AG04449 (cell line): ENCODE data around the gene ENO3.
"Not testable (repeated sequence)": the region's sequence is repeated elsewhere in the genome, so short reads cannot be mapped to it uniquely, and the experiment has no call there.

ENCODE experiments used
- CTCF ChIA-PET: fragments of 350-600 bp; formaldehyde crosslinking; extraction: SDS; loops from one replicate; lab custom pipeline; 2021; ENCODE audit warnings: antibody characterized with exemption; lab: Yijun Ruan, JAX
- POLR2A ChIA-PET: fragments of 400-600, 350-600 bp; formaldehyde crosslinking; extraction: SDS; loops from one replicate; lab custom pipeline; 2020; ENCODE audit warnings: antibody characterized with exemption, inconsistent platforms; lab: Yijun Ruan, JAX
- DNase-seq: peaks from one replicate; pipeline ENCODE4 v3.0.0-alpha.2; 2010; ENCODE audit warnings: low read depth, low spot score
- H3K4me3 ChIP-seq: 2 replicates; pipeline ENCODE4 v1.5.1; 2011; ENCODE audit warnings: low read depth, mild to moderate bottlenecking, control low read depth, low read length
- CTCF ChIP-seq: IDR thresholded peaks from one replicate; pipeline ENCODE4 v1.5.1; 2011; ENCODE audit warnings: mild to moderate bottlenecking, moderate library complexity, low read length, control low read depth, inconsistent platforms; ENCODE audit not compliant: insufficient read depth; ENCODE audit errors: missing control alignments

The ENO3 gene

GRCh38 chr17:4908711-4909496 lies 42.0 kb upstream of the ENO3 start:
- no peak overlapping the region for H3K4me3 ChIP-seq
- ChIA-PET POLR2A (interaction anchor here (0.5 to 1.8 kb wide), 9 partner anchors 13 to 153 kb away, joined by 3 to 8 read pairs (median 4); partner anchors contain the start of genes PSMB6, RNF167, SLC25A11 and SPAG7), CTCF (interaction anchor here (0.6 to 6.7 kb wide), 36 partner anchors 8 to 227 kb away, joined by 3 to 93 read pairs (median 4); partner anchors contain the start of genes ARRB2, C17orf107, CAMTA2 and INCA1)
- TF ChIP-seq CTCF: peak; percentile 89
- DNase-seq: peak; percentile 40

GRCh38 chr17:4913994-4914393 lies 36.9 kb upstream of the ENO3 start:
- no peak overlapping the region for H3K4me3 ChIP-seq
- POLR2A ChIA-PET: no interaction called here
- CTCF ChIA-PET: interaction anchor here (1.1 to 6.7 kb wide), 5 partner anchors 11 to 149 kb away, joined by 3 to 93 read pairs (median 5); partner anchors contain the start of gene CHRNE
- DNase-seq: no peak
- TF ChIP-seq CTCF: no peak

GRCh38 chr17:4914551-4914950 lies 36.4 kb upstream of the ENO3 start:
- POLR2A ChIA-PET, DNase-seq, H3K4me3 ChIP-seq: not testable (repeated sequence)
- CTCF ChIA-PET: interaction anchor here (1.1 to 3.5 kb wide), 5 partner anchors 12 to 75 kb away, joined by 3 to 16 read pairs (median 4); partner anchors contain the start of gene CHRNE

GRCh38 chr17:4919511-4920047 lies 31.3 kb upstream of the ENO3 start:
- TF ChIP-seq CTCF: no peak
- H3K4me3 ChIP-seq: no peak overlapping the region
- CTCF ChIA-PET: interaction anchor here (1.0 to 2.8 kb wide), 8 partner anchors 11 to 112 kb away, joined by 3 to 21 read pairs (median 5); partner anchors contain the start of gene CHRNE
- POLR2A ChIA-PET: interaction anchor here (0.6 to 1.1 kb wide), 2 partner anchors 20 to 444 kb away, joined by 3 read pairs; partner anchors contain the start of genes RNF167 and SLC25A11
- DNase-seq: no peak

- ChIA-PET POLR2A (interaction anchor here (0.6 to 1.1 kb wide), 2 partner anchors 19 to 444 kb away, joined by 3 read pairs; partner anchors contain the start of genes RNF167 and SLC25A11), CTCF (interaction anchor here (1.0 to 2.8 kb wide), 5 partner anchors 12 to 19 kb away, joined by 3 to 21 read pairs (median 10); partner anchors contain the start of gene CHRNE)
- H3K4me3 ChIP-seq: no peak overlapping the region
- DNase-seq: no peak
- no peak for TF ChIP-seq CTCF
These were observed 30.4 kb upstream of the ENO3 start for GRCh38 chr17:4920351-4921048.

GRCh38 chr17:4921320-4921719 lies 29.6 kb upstream of the ENO3 start:
- TF ChIP-seq CTCF: no peak
- POLR2A ChIA-PET: interaction anchor here (0.9 to 1.0 kb wide), 2 partner anchors 11 to 12 kb away, joined by 3 read pairs; partner anchors contain the start of gene GP1BA

GRCh38 chr17:4926577-4927335 lies 24.2 kb upstream of the ENO3 start:
- not testable (repeated sequence) for H3K4me3 ChIP-seq, DNase-seq
- CTCF ChIA-PET: interaction anchor here (0.6 kb wide), 1 partner anchor 75 kb away, joined by 4 read pairs; no protein-coding TSS in a partner anchor
- POLR2A ChIA-PET: interaction anchor here (0.7 kb wide), 1 partner anchor 27 kb away, joined by 3 read pairs; no protein-coding TSS in a partner anchor

More at GRCh38 chr17:4921320-4921719, 29.6 kb upstream of the ENO3 start:
- CTCF ChIA-PET: interaction anchor here (2.7 to 2.8 kb wide), 2 partner anchors 12 to 16 kb away, joined by 10 to 21 read pairs; no protein-coding TSS in a partner anchor
- H3K4me3 ChIP-seq: no peak overlapping the region
- no peak for DNase-seq
